Activated CD8-positive, alpha-beta memory T cell treated with anti-CD3 and anti-CD28 coated beads for 48 hours (primary cell): ENCODE results near the gene TMEM106A.
"Not testable (repeated sequence)": the region's sequence is repeated elsewhere in the genome, so short reads cannot be mapped to it uniquely, and the experiment has no call there.

Source experiments
- DNase-seq, 3 experiments: peaks; one replicate each; pipeline ENCODE4 v3.0.0-alpha.2; 2020; ENCODE audit warnings: low read depth in 2 of 3, low spot score in 2 of 3

The TMEM106A gene

GRCh38 chr17:43211480-43212402 lies at the start of gene TMEM106A:
TMEM106A (plus strand) TSS chr17:43211875; CDS start chr17:43213042, 1,167 bp downstream.
- DNase-seq, result peak; percentile 49 to 56 (median 56)

- not testable (repeated sequence) for DNase-seq
These were observed 45.7 kb upstream of the TMEM106A start for GRCh38 chr17:43165971-43166370.

- DNase-seq, result no peak
These were observed 42.0 kb upstream of the TMEM106A start for GRCh38 chr17:43169561-43170139.

- peak; percentile 45 to 68 (median 63) for DNase-seq
These were observed 41.4 kb upstream of the TMEM106A start for GRCh38 chr17:43170140-43170765.

GRCh38 chr17:43170766-43171585 lies 40.7 kb upstream of the TMEM106A start, which contains the start of gene NBR1:
NBR1 (plus strand) TSS chr17:43171214; CDS start chr17:43175800, 4,586 bp downstream.
- DNase-seq, result peak; percentile 75 to 91 (median 82)

- DNase-seq, result no peak
These were observed 39.8 kb upstream of the TMEM106A start for GRCh38 chr17:43171586-43172487.

GRCh38 chr17:43175213-43176118 lies 36.2 kb upstream of the TMEM106A start:
- DNase-seq, result no peak

- DNase-seq, result no peak
These were observed 35.5 kb upstream of the TMEM106A start for GRCh38 chr17:43176119-43176570.

GRCh38 chr17:43183921-43184320 lies 27.8 kb upstream of the TMEM106A start:
- DNase-seq, result no peak

GRCh38 chr17:43186656-43187055 lies 25.0 kb upstream of the TMEM106A start:
- DNase-seq, result not testable (repeated sequence)

- no peak for DNase-seq
These were observed 18.4 kb upstream of the TMEM106A start for GRCh38 chr17:43193251-43193650.

GRCh38 chr17:43199633-43200032 lies 12.0 kb upstream of the TMEM106A start:
- DNase-seq, result no peak

GRCh38 chr17:43200127-43200526 lies 11.5 kb upstream of the TMEM106A start:
- no peak for DNase-seq

GRCh38 chr17:43203013-43203412 lies 8.7 kb upstream of the TMEM106A start:
- DNase-seq, result not testable (repeated sequence)

GRCh38 chr17:43210576-43210975 lies 1.1 kb upstream of the TMEM106A start:
- no peak for DNase-seq

GRCh38 chr17:43211123-43211479 lies 574 bp upstream of the TMEM106A start:
- no peak for DNase-seq

- DNase-seq, result no peak
These were observed 1.2 kb downstream of the TMEM106A start for GRCh38 chr17:43212641-43213490.

- DNase-seq, result no peak
These were observed 1.9 kb downstream of the TMEM106A start for GRCh38 chr17:43213545-43213944.
